PFSK-1 (cell line): Measurements from ENCODE around the gene ZDHHC8.

Source experiments
- FOXP2 ChIP-seq: optimal IDR thresholded peaks from 2 replicates; pipeline ENCODE3; 2011; ENCODE audit warnings: borderline replicate concordance, control low read depth, inconsistent platforms; ENCODE audit not compliant: insufficient read depth; ENCODE audit errors: extremely low read length, extremely low read depth
- POLR2AphosphoS5 ChIP-seq: IDR thresholded peaks from 2 replicates; pipeline ENCODE4 v1.6.1; 2012; ENCODE audit warnings: low read depth, mild to moderate bottlenecking, control low read depth, low read length, moderate library complexity
- REST ChIP-seq, 2 experiments: IDR thresholded peaks; 2 replicates each; pipeline versions ENCODE4 v1.6.1 to v1.8.0; 2011 to 2012; ENCODE audit warnings: low read depth in 2 of 2, low read length in 2 of 2, control low read depth in 1 of 2, inconsistent platforms in 1 of 2, mild to moderate bottlenecking in 1 of 2, moderate library complexity in 1 of 2; ENCODE audit not compliant: insufficient read depth in 1 of 2
- SIN3A ChIP-seq: IDR thresholded peaks from 2 replicates; pipeline ENCODE4 v1.6.1; 2012; ENCODE audit warnings: mild to moderate bottlenecking, low read length, moderate library complexity, borderline replicate concordance; ENCODE audit not compliant: insufficient read depth
- TAF1 ChIP-seq: IDR thresholded peaks from 2 replicates; pipeline ENCODE4 v1.6.1; 2012; ENCODE audit warnings: low read length, control low read depth, borderline replicate concordance; ENCODE audit not compliant: insufficient read depth

Gene ZDHHC8

DNA sequence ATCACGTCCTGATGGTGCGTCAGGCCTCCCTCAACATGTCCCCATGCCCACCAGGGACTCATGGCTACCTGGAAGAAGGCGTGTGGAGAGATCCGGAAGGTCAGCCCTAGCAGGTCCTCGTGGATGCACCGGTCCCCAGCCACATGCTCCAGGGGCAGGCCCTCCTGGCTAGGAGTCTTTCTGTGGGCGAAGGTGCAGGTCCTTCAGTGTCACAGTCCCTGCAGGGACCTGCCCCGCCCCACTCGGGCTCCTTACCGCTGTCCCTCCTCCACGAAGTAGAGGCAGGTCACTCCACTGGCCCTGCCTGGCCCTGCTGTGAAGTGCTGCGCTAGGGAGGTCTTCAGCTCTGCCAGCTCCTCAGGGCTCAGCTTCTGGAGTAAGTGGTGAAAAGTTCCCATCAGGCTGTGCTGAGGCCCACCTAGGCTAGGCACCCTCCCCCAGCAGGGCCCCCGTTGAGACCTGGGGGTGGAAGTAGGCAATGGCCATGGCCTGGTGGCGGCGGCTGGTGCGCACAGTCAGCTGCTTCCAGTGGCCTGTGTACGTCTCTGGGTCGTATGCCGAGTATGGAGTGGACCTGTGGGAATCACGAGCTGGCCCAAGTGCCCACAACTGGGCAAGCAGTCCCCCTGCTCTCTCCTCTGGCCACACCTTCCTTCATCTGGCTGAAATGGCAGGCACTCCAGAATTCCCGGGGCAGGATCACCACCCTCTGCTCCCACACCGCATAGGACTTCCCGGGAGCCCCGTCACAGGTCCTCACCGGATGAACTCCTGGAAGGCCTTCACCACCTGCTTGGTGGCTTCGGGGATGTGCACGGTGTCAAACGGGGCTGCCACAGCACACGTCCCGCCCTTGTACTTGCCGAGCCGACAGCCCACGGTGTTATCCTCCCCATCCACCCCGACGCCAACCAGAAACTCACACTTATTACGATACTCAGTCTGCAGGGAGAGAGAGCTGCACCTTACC lies 16.8 kb upstream of the ZDHHC8 start:
- TF ChIP-seq TAF1 = no peak

DNA sequence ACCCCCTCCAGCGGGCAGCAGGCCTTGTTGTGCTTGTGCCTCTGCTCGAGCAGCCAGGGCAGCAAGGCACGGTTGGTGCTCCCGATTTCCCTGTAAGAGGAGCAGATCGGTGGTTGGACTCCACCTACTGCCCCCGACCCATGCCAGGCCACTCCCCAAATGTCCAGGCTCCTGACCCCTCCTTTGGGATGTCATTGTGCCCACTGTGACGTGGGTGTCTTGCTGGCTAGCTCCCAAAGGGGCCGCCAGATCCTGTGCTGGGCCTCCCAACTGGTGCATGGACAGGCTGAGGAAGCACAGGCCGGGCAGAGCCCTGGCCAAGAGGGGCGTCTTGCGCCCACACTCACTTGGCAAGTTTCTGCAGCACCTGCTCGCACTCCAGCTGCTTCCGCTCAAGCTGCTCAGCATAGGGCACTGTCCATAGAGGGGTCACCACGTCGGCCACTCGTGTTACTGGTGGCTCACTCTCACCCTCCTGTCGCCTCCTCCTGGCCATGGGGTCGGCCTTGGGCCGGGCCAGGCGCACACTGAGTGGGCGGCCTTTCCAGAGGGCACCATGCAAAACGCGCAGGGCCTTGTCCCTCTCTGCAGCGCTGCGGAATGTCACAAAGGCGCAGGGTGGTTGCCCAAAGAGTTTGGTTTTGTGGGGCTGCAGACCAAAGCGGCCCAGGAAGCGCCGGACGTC lies 15.8 kb upstream of the ZDHHC8 start, which contains the start of gene RANBP1:
Gene RANBP1 (plus strand): TSS at position 414 of the 685 bp plus-strand sequence. CDS start 81 bp downstream, at position 495.
- TF ChIP-seq POLR2AphosphoS5 (no peak), REST (IDR thresholded peaks at IDR 0.05; ENCODE audit: insufficient read depth in 1 of 2, low read depth in 2 of 2, low read length in 2 of 2) (no peak), TAF1 (no peak), SIN3A (no peak), FOXP2 (no peak)

GRCh38 chr22:20116376-20116950 lies 15.1 kb upstream of the ZDHHC8 start:
- TF ChIP-seq SIN3A (no peak), TAF1 (no peak), FOXP2 (no peak), REST (IDR thresholded peaks at IDR 0.05; ENCODE audit: insufficient read depth in 1 of 2, low read depth in 2 of 2, low read length in 2 of 2) (no peak), POLR2AphosphoS5 (no peak)

DNA sequence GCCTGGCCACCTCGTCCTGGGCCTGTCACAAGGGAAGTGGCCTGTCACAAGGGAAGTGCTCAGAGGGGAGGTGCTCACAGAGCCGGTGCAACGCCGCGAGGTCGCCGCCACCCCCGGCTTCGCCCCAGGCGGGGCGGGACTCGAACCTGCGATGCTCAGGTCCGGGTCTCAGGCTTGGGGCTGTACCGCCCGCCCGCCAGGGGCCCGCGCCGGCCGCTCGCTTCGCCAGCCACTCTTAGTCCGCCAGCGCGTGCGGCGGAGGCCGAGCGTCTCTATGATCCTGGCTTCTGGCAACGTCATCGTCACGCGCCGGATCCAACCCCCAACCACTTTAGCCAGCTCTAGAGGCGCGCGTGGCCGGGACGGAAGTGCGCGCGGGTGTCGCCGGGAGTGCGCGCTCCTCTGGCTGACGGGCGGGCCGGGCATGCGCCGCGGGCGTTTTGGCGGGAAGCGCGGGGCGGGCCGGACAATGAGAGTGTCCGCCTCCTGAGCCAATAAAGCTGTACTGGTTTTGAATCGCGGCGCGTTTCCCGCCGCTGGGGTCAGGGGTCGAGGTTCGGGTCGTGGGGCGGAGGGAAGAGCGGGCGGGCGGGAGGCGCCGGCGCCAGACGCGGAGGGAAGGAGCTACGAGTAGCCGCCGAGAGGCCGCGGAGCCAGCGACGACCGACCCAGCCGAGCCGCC lies 14.5 kb upstream of the ZDHHC8 start, which contains the start of gene TRMT2A:
Gene TRMT2A (minus strand): TSS at position 276 of the 682 bp plus-strand sequence. CDS start 320 bp downstream, outside the sequence.
- TF ChIP-seq SIN3A (peak; percentile 60; the same call in 1 of the 2 replicates), FOXP2 (peak; percentile 25), POLR2AphosphoS5 (no peak; the same call in 1 of the 2 replicates), REST (IDR thresholded peaks at IDR 0.05; ENCODE audit: insufficient read depth in 1 of 2, low read depth in 2 of 2, low read length in 2 of 2) (peak in 1 of 2 experiments; percentile 22; a peak in 2 of 4 replicates), TAF1 (peak; percentile 48; the same call in 1 of the 2 replicates)

GRCh38 chr22:20117633-20118299 lies 13.8 kb upstream of the ZDHHC8 start:
- no peak; the same call in 1 of the 2 replicates for TF ChIP-seq POLR2AphosphoS5
- TF ChIP-seq FOXP2 = no peak
- TF ChIP-seq SIN3A = no peak
- TF ChIP-seq TAF1 = no peak
- TF ChIP-seq REST (IDR thresholded peaks at IDR 0.05; ENCODE audit: insufficient read depth in 1 of 2, low read depth in 2 of 2, low read length in 2 of 2) = no peak
